ENCODE data around the gene PTPN4.

DNA sequence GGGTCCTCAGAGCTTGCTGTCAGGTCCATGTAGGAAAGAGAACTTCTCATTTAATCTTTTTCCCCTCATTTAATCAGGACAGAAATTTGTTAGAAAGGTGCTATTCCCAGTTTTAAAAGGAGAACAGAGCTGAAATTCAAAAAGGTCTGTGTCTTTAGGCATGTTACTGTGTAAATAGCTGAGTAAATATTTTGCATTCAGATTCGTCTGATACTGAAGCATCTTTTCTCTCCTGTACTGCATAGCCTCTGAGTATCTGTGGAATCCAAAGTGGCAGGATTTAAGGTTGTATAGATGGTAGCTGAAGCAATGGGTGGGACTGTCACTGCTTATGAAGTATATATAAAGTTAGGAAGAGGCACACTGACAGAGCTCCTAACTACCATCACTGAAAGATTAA lies 9.0 kb downstream of the PTPN4 start:
- TF ChIP-seq POLR2A (IDR thresholded peaks at IDR 0.05), result no peak
- TF ChIP-seq, protein P1, sequence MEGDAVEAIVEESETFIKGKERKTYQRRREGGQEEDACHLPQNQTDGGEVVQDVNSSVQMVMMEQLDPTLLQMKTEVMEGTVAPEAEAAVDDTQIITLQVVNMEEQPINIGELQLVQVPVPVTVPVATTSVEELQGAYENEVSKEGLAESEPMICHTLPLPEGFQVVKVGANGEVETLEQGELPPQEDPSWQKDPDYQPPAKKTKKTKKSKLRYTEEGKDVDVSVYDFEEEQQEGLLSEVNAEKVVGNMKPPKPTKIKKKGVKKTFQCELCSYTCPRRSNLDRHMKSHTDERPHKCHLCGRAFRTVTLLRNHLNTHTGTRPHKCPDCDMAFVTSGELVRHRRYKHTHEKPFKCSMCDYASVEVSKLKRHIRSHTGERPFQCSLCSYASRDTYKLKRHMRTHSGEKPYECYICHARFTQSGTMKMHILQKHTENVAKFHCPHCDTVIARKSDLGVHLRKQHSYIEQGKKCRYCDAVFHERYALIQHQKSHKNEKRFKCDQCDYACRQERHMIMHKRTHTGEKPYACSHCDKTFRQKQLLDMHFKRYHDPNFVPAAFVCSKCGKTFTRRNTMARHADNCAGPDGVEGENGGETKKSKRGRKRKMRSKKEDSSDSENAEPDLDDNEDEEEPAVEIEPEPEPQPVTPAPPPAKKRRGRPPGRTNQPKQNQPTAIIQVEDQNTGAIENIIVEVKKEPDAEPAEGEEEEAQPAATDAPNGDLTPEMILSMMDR (IDR thresholded peaks at IDR 0.05), result no peak

Measured in esophagus squamous epithelium (tissue), 4 donors.